GM23248 (cell line): ENCODE results near the gene ADCY2.

Experiments used
- EZH2 ChIP-seq: fragments of 200-600 bp; sonication (generic); IDR thresholded peaks from 2 replicates; pipeline ENCODE4 v1.6.1; 2018; ENCODE audit warnings: antibody characterized with exemption, mild to moderate bottlenecking; ENCODE audit not compliant: insufficient read depth, poor library complexity, severe bottlenecking
- EZH2phosphoT487 ChIP-seq: fragments of 200-600 bp; sonication (generic); IDR thresholded peaks from 2 replicates; pipeline ENCODE4 v1.6.1; 2018; ENCODE audit warnings: antibody characterized with exemption, moderate library complexity, mild to moderate bottlenecking, low read depth; ENCODE audit not compliant: insufficient read depth

DNA sequence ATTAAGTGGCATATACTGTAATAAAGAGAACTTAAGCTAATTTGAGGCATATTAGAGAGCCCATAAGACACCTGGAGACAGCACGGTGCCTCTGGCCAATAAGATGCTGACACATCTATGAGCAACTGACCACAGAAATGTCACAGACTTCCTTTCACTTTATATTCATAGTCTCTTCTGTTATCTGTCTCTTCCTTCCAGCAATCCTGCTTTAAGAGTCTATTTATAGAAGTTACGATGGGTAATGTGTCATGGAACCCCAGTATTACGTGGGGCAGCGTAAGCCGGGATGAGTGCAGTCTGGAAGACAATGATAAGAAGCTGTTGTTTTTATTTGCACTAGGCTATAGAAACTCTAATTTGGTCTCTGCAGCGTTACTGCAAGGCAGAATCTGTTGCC, 318.2 kb downstream of the ADCY2 start:
- TF ChIP-seq EZH2 = no peak
- no peak for TF ChIP-seq EZH2phosphoT487
